Activated CD4-positive, alpha-beta T cell treated with anti-CD3 and anti-CD28 coated beads, Interleukin-2, amount 50 U/mL, for 16 hours (primary cell): ENCODE data around the gene ATP5F1A.
A peak's percentile ranks its signal among the peaks of the same experiment; 100 is the strongest.

Experiments
- DNase-seq: peaks from one replicate; pipeline ENCODE4 v3.0.0-alpha.2; 2020

ATP5F1A gene

GRCh38 chr18:46042571-46043123, 55.4 kb downstream of the ATP5F1A start:
- DNase-seq, result peak; percentile 51

- no peak for DNase-seq
Measured at GRCh38 chr18:46040747-46041104, 57.4 kb downstream of the ATP5F1A start.

- no peak for DNase-seq
Measured at GRCh38 chr18:46040033-46040746, 57.9 kb downstream of the ATP5F1A start.

- no peak for DNase-seq
Measured at GRCh38 chr18:46037512-46038305, 60.4 kb downstream of the ATP5F1A start.

GRCh38 chr18:46035696-46036680, 62.1 kb downstream of the ATP5F1A start:
- DNase-seq, result no peak

- DNase-seq, result no peak
Measured at GRCh38 chr18:46034230-46034629, 63.9 kb downstream of the ATP5F1A start.

- DNase-seq, result no peak
Measured at GRCh38 chr18:46031741-46032140, 66.4 kb downstream of the ATP5F1A start.
